Vagina (tissue), 2 donors: ENCODE measurements around the gene PCBD2.

ENCODE experiments used
- POLR2A ChIP-seq, 2 donors: fragments of 450-650 bp; IDR thresholded peaks; one replicate each; pipeline ENCODE4 v1.6.1; 2017; ENCODE audit warnings: antibody characterized with exemption in 2 of 2, mild to moderate bottlenecking in 2 of 2, moderate library complexity in 2 of 2
- POLR2AphosphoS5 ChIP-seq, 2 donors: sonication (generic); formaldehyde crosslinking; IDR thresholded peaks; one replicate each; pipeline ENCODE4 v1.9.0; 2017; ENCODE audit warnings: antibody characterized with exemption in 2 of 2, mild to moderate bottlenecking in 2 of 2, low read depth in 1 of 2; ENCODE audit not compliant: insufficient read depth in 1 of 2
- TF ChIP-seq, protein P1 (sequence below), 3 experiments: fragments of 450-650 bp in 2 of 3; fragments of 200-600 bp in 1 of 3; sonication (generic) in 1 of 3; IDR thresholded peaks; one replicate each; pipeline ENCODE4 v1.5.1; 2017 to 2019; ENCODE audit warnings: antibody characterized with exemption in 3 of 3, mild to moderate bottlenecking in 2 of 3, moderate library complexity in 2 of 3

GRCh38 chr5:134864707-134865106, 40.2 kb upstream of the PCBD2 start:
- TF ChIP-seq, protein P1, sequence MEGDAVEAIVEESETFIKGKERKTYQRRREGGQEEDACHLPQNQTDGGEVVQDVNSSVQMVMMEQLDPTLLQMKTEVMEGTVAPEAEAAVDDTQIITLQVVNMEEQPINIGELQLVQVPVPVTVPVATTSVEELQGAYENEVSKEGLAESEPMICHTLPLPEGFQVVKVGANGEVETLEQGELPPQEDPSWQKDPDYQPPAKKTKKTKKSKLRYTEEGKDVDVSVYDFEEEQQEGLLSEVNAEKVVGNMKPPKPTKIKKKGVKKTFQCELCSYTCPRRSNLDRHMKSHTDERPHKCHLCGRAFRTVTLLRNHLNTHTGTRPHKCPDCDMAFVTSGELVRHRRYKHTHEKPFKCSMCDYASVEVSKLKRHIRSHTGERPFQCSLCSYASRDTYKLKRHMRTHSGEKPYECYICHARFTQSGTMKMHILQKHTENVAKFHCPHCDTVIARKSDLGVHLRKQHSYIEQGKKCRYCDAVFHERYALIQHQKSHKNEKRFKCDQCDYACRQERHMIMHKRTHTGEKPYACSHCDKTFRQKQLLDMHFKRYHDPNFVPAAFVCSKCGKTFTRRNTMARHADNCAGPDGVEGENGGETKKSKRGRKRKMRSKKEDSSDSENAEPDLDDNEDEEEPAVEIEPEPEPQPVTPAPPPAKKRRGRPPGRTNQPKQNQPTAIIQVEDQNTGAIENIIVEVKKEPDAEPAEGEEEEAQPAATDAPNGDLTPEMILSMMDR (IDR thresholded peaks at IDR 0.05) = no peak
- TF ChIP-seq POLR2A (IDR thresholded peaks at IDR 0.05) (no peak), POLR2AphosphoS5 (IDR thresholded peaks at IDR 0.05; ENCODE audit: insufficient read depth in 1 of 2, low read depth in 1 of 2) (no peak)
